K562 (cell line): Measurements from ENCODE around the gene VIM. TPM values are rescaled to one million over a fixed set of nuclear protein-coding genes. Genes with fewer than 3 reads are reported as not detected.
A peak's percentile ranks its signal among the peaks of the same experiment; 100 is the strongest.

Experiments used
- CCNT2 ChIP-seq: IDR thresholded peaks from 2 replicates; pipeline ENCODE4 v1.6.1; 2011; ENCODE audit warnings: borderline replicate concordance, low read depth, mild to moderate bottlenecking, moderate library complexity, mixed read lengths, low read length; ENCODE audit not compliant: insufficient read length; ENCODE audit errors: extremely low read depth
- CHD1 ChIP-seq: fragments of 200-600 bp; sonication (generic); IDR thresholded peaks from one replicate; pipeline ENCODE4 v1.6.1; 2012; ENCODE audit warnings: mild to moderate bottlenecking, moderate library complexity, low read length, inconsistent platforms
- ELF1 ChIP-seq: fragments of 200-800 bp; sonication (Bioruptor generic); IDR thresholded peaks from 2 replicates; pipeline ENCODE4 v1.6.1; 2016; ENCODE audit warnings: missing genetic modification characterization, missing compliant biosample characterization
- FOXK2 ChIP-seq, 2 experiments: fragments of 450-650 bp; IDR thresholded peaks in 1 of 2; conservative IDR thresholded peaks in 1 of 2; 2 replicates each; pipeline ENCODE4 v1.6.1; 2016; ENCODE audit warnings: low read depth in 2 of 2, mild to moderate bottlenecking in 1 of 2
- GATA2 ChIP-seq: sonication (generic); formaldehyde crosslinking; IDR thresholded peaks from 2 replicates; pipeline ENCODE4 v1.4.0; 2020; ENCODE audit warnings: mild to moderate bottlenecking, missing genetic modification reagents
- GMEB1 ChIP-seq: fragments of 250-450 bp; sonication (Bioruptor Pico); IDR thresholded peaks from 2 replicates; pipeline ENCODE4 v1.4.0; 2020; ENCODE audit warnings: mild to moderate bottlenecking
- GTF2A2 ChIP-seq: IDR thresholded peaks from 2 replicates; pipeline ENCODE4 v1.6.1; 2016; ENCODE audit warnings: mild to moderate bottlenecking, missing genetic modification characterization, missing compliant biosample characterization
- ID3 ChIP-seq, 2 experiments: fragments of 250-450 bp in 1 of 2; fragments of 450-650 bp in 1 of 2; sonication (Bioruptor Pico) in 1 of 2; IDR thresholded peaks; 2 replicates each; pipeline versions ENCODE4 v1.6.1 to v1.8.0; 2016 to 2021; ENCODE audit warnings: mild to moderate bottlenecking in 2 of 2, moderate library complexity in 2 of 2, missing compliant biosample characterization in 1 of 2, missing genetic modification characterization in 1 of 2
- MNT ChIP-seq, 2 experiments: fragments of 450-650 bp; conservative IDR thresholded peaks; 2 replicates each; pipeline ENCODE4 v1.6.1; 2017; ENCODE audit warnings: mild to moderate bottlenecking in 2 of 2, moderate library complexity in 2 of 2
- NCOA4 ChIP-seq: fragments of 450-650 bp; IDR thresholded peaks from 2 replicates; pipeline ENCODE4 v1.6.1; 2018; ENCODE audit warnings: mild to moderate bottlenecking; ENCODE audit not compliant: partially characterized antibody
- NCOA6 ChIP-seq: fragments of 450-650 bp; IDR thresholded peaks from 2 replicates; pipeline ENCODE4 v1.6.1; 2017; ENCODE audit warnings: mild to moderate bottlenecking
- NR3C1 ChIP-seq: sonication (generic); formaldehyde crosslinking; IDR thresholded peaks from 2 replicates; pipeline ENCODE4 v1.8.1; 2022; ENCODE audit warnings: missing genetic modification reagents
- RBM39 ChIP-seq: fragments of 200-400 bp; formaldehyde crosslinking; optimal IDR thresholded peaks from 2 replicates; pipeline ENCODE3; 2018; ENCODE audit warnings: low read depth, low read length
- SNAPC5 ChIP-seq: fragments of 250-450 bp; sonication (Bioruptor Pico); IDR thresholded peaks from 2 replicates; pipeline ENCODE4 v1.8.0; 2021; ENCODE audit warnings: moderate library complexity, mild to moderate bottlenecking, inconsistent platforms
- TCF15 ChIP-seq: fragments of 250-450 bp; sonication (Bioruptor Pico); IDR thresholded peaks from 2 replicates; pipeline ENCODE4 v1.8.0; 2022; ENCODE audit warnings: moderate library complexity, mild to moderate bottlenecking, inconsistent platforms
- THAP12 ChIP-seq: fragments of 250-450 bp; sonication (Bioruptor Pico); IDR thresholded peaks from 2 replicates; pipeline ENCODE4 v1.9.0; 2021; ENCODE audit warnings: mild to moderate bottlenecking, inconsistent platforms
- XRCC3 ChIP-seq: fragments of 450-650 bp; IDR thresholded peaks from 2 replicates; pipeline ENCODE4 v1.6.1; 2017; ENCODE audit warnings: mild to moderate bottlenecking, moderate library complexity
- ZNF280A ChIP-seq: fragments of 450-650 bp; IDR thresholded peaks from 2 replicates; pipeline ENCODE4 v1.6.1; 2018; ENCODE audit warnings: mild to moderate bottlenecking, low read depth; ENCODE audit not compliant: partially characterized antibody
- ZNF444 ChIP-seq: fragments of 250-450 bp; sonication (Bioruptor Pico); IDR thresholded peaks from 2 replicates; pipeline ENCODE4 v1.4.0; 2020; ENCODE audit warnings: mild to moderate bottlenecking, moderate library complexity
- polyA plus RNA-seq, 8 experiments: library from polyadenylated mRNA; depleted of rRNA in 4 of 8; stranded (reverse) in 5 of 8; unstranded in 3 of 8; fragments of >200 nt; fragmentation: Nextera tagmentation in 2 of 8; fragmentation: Illumina TruSeq in 1 of 8; extraction: Ambion mirVana in 2 of 8; extraction: Trizol in 1 of 8; gene quantifications; 2 replicates each; pipeline versions ENCODE4 v1.2.1 to v1.2.3, GENCODE V29; 2011 to 2014; ENCODE audit warnings: inconsistent platforms in 1 of 8, missing spikeins in 1 of 8
- total RNA-seq, 7 experiments: library from RNA; depleted of rRNA in 6 of 7; stranded (reverse); fragments of >200 nt in 6 of 7; fragmentation: Illumina TruSeq in 2 of 7; extraction: Trizol in 2 of 7; gene quantifications; 2 replicates each; pipeline versions ENCODE4 v1.2.1 to v1.2.3, GENCODE V29; 2011 to 2021; ENCODE audit warnings: low replicate concordance in 1 of 7

Gene VIM
- total and polyA plus RNA-seq, 9 of the 15 experiments (the other 6 are each of a cell fraction or from before 2014, with no cell fraction given), result 86.0 to 621 (median 383) TPM

GRCh38 chr10:17227367-17228090, 512 bp upstream of the VIM start (continued):
- TF ChIP-seq THAP12 (CRISPR knock-in tag), result no peak
- no peak for TF ChIP-seq CHD1
- no peak for TF ChIP-seq MNT (conservative IDR thresholded peaks at IDR 0.05)
- TF ChIP-seq NCOA4, result no peak
- peak; percentile 20 for TF ChIP-seq CCNT2
- peak; percentile 35; the same call in 1 of the 2 replicates for TF ChIP-seq NCOA6
- no peak for TF ChIP-seq NR3C1
- TF ChIP-seq TCF15 (CRISPR knock-in tag), result no peak
- TF ChIP-seq GMEB1 (CRISPR knock-in tag), result no peak
- TF ChIP-seq ELF1 (tag), result no peak
- TF ChIP-seq ZNF280A, result no peak
- no peak for TF ChIP-seq XRCC3
- TF ChIP-seq ZNF444 (CRISPR knock-in tag), result no peak
- TF ChIP-seq FOXK2 (conservative IDR thresholded peaks at IDR 0.05 in 1 of 2, IDR thresholded peaks at IDR 0.05 in 1 of 2; ENCODE audit: low read depth in 2 of 2), result no peak
- no peak for TF ChIP-seq RBM39
- no peak for TF ChIP-seq GTF2A2 (tag)
- no peak for TF ChIP-seq SNAPC5 (CRISPR knock-in tag)
- no peak for TF ChIP-seq ID3 (CRISPR knock-in tag; IDR thresholded peaks at IDR 0.05)
- no peak for TF ChIP-seq ID3 (tag; IDR thresholded peaks at IDR 0.05)
- TF ChIP-seq GATA2, result no peak
